Transverse colon (tissue), 4 donors: ENCODE data around the gene EGLN2. TPM values are rescaled to one million over a fixed set of nuclear protein-coding genes. Genes with fewer than 3 reads are reported as not detected.
A peak's percentile ranks its signal among the peaks of the same experiment; 100 is the strongest.

ENCODE experiments used
- DNase-seq: peaks from one replicate; pipeline ENCODE4 v3.0.0-alpha.2; 2019
- H3K27ac ChIP-seq, 4 donors: fragments of 200-600 bp; sonication (generic); 2 replicates each; pipeline ENCODE4 v1.5.1; 2016 to 2018; ENCODE audit warnings: inconsistent platforms in 4 of 4
- H3K27me3 ChIP-seq: fragments of 200-600 bp; sonication (generic); 2 replicates; pipeline ENCODE4 v1.5.1; 2017; ENCODE audit warnings: inconsistent platforms
- H3K36me3 ChIP-seq, 4 donors: fragments of 200-600 bp; sonication (generic); 2 replicates each; pipeline ENCODE4 v1.5.1; 2017 to 2019; ENCODE audit warnings: inconsistent platforms in 4 of 4
- H3K4me1 ChIP-seq, 4 donors: fragments of 200-600 bp; sonication (generic); 2 replicates each; pipeline ENCODE4 v1.5.1; 2017 to 2020; ENCODE audit warnings: inconsistent platforms in 4 of 4
- H3K4me3 ChIP-seq, 4 donors: fragments of 200-600 bp; sonication (generic); 1 replicate in 1 of 4; 2 replicates in 3 of 4; pipeline versions ENCODE4 v1.5.1 to v1.6.1; 2017 to 2019; ENCODE audit warnings: inconsistent platforms in 4 of 4
- H3K9me3 ChIP-seq, 2 donors: fragments of 200-600 bp; sonication (generic); 2 replicates each; pipeline ENCODE4 v1.5.1; 2017 to 2019; ENCODE audit warnings: inconsistent platforms in 2 of 2
- CTCF ChIP-seq, 5 experiments: fragments of 200-600 bp in 3 of 5; fragments of 450-650 bp in 2 of 5; sonication (generic) in 3 of 5; IDR thresholded peaks; 1 replicate in 2 of 5; 2 replicates in 3 of 5; pipeline ENCODE4 v1.5.1; 2016 to 2017; ENCODE audit warnings: antibody characterized with exemption in 5 of 5, inconsistent platforms in 3 of 5, mild to moderate bottlenecking in 2 of 5, moderate library complexity in 1 of 5
- EP300 ChIP-seq: sonication (generic); formaldehyde crosslinking; IDR thresholded peaks from one replicate; pipeline ENCODE4 v1.6.1; 2017; ENCODE audit warnings: antibody characterized with exemption, low read depth
- POLR2A ChIP-seq: fragments of 450-650 bp; IDR thresholded peaks from one replicate; pipeline ENCODE4 v1.6.1; 2016; ENCODE audit warnings: antibody characterized with exemption, mild to moderate bottlenecking, moderate library complexity
- POLR2AphosphoS5 ChIP-seq, 3 donors: sonication (generic); formaldehyde crosslinking; IDR thresholded peaks; one replicate each; pipeline ENCODE4 v1.6.1; 2016; ENCODE audit warnings: antibody characterized with exemption in 3 of 3
- WGBS, 2 donors: methylation state at CpG; one replicate each; pipeline ENCODE4 v1.1.5; 2018; ENCODE audit warnings: low coverage in 1 of 2; 5-methylcytosine and 5-hydroxymethylcytosine counted together
- in situ Hi-C, 4 donors: fragments of 200-750 bp; cut with MboI; loops; one replicate each; pipeline versions ENCODE4 v1.15.0 to v1.15.1; 2017; ENCODE audit warnings: low sequenced_read_pairs in 3 of 4, low pct_ligation_motif_present in 1 of 4, low pct_unique_long_range_greater_than_20kb in 1 of 4
- intact Hi-C: fragments of 100-400 bp; cut with DNase I; formaldehyde crosslinking; loops from one replicate; pipeline ENCODE4 v1.15.1; 2023; ENCODE audit warnings: low total_unique reads
- total RNA-seq, 4 donors: library from RNA; depleted of rRNA; stranded (reverse); fragments of >200 nt; gene quantifications; one replicate each; pipeline ENCODE4 v1.1.0, GENCODE V29; 2016

Gene EGLN2
- total RNA-seq, 4 donors from 2014 or later = 102 to 123 (median 115) TPM

DNA sequence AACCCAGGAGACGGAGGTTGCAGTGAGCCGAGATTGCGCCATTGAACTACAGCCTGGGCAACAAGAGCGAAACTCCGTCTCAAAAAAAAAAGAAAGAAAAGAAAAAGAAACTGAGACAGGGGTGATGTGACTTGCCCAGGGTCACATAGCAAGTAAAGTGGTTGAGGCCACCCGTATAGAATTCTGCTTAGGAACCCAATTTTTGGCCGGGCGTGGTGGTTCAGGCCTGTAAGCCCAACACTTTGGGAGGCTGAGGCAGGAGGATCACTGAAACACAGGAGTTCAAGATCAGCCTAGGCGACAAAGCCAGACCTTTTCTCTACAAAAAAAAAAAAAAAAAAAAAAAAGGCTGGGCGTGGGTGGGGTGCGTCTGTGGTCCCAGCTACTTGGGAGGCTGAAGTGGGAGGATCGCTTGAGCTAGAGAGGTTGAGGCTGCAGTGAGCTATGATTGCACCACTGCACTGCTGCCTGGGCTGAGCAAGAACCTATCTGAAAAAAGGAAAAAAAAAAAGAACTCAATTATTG, 46.7 kb upstream of the EGLN2 start:
- intact Hi-C loops (no loop called here), in situ Hi-C loops (loop anchor here in 1 of 4 donors (5.0 kb wide), 1 partner anchor 35 kb away; the partner anchor contains the start of genes COQ8B and ITPKC)
- peak overlapping the region; percentile 43 to 67 (median 60) for H3K4me3 ChIP-seq
- peaks cover 0 to 3% (median under 1%) of the 10 kb centered on the region in 4 donors for H3K36me3 ChIP-seq
- no peak for TF ChIP-seq POLR2A
- H3K4me1 ChIP-seq = peaks cover 26 to 60% (median 52%) of the 10 kb centered on the region in 4 donors
- peak overlapping the region; percentile 91 to 99 (median 94) for H3K27ac ChIP-seq
- DNase-seq = no peak
- H3K27me3 ChIP-seq = no peaks in the 10 kb centered on the region
- WGBS, 2 donors = 42 to 50% methylated on average over 2 to 12 of the region's 12 CpGs
- no peaks in the 10 kb centered on the region for H3K9me3 ChIP-seq

- DNase-seq = peak; percentile 77
- H3K27me3 ChIP-seq = no peaks in the 10 kb centered on the region
- in situ Hi-C loops = loop anchor here in 1 of 4 donors (5.0 kb wide), 1 partner anchor 37 kb away; the partner anchor contains the start of genes COQ8B and ITPKC
- H3K9me3 ChIP-seq = no peaks in the 10 kb centered on the region
- peak in 1 of 5 experiments; percentile 26 for TF ChIP-seq CTCF (IDR thresholded peaks at IDR 0.05)
- TF ChIP-seq EP300 = no peak
- no peak for TF ChIP-seq POLR2A
- peak in 1 of 3 donors; percentile 48 for TF ChIP-seq POLR2AphosphoS5 (IDR thresholded peaks at IDR 0.05)
- peak overlapping the region; percentile 78 to 90 (median 86) for H3K27ac ChIP-seq
- intact Hi-C loops = no loop called here
- peaks cover 19 to 52% (median 45%) of the 10 kb centered on the region in 4 donors for H3K4me1 ChIP-seq
- H3K4me3 ChIP-seq = peak overlapping the region in 2 of 4 donors; percentile 9 to 33
- 44% methylated on average over 8 to 9 of the region's 9 CpGs for WGBS, 2 donors
- H3K36me3 ChIP-seq = peaks cover 0 to 24% (median 12%) of the 10 kb centered on the region in 4 donors
Measured at GRCh38 chr19:40754611-40755247, 44.3 kb upstream of the EGLN2 start.

DNA sequence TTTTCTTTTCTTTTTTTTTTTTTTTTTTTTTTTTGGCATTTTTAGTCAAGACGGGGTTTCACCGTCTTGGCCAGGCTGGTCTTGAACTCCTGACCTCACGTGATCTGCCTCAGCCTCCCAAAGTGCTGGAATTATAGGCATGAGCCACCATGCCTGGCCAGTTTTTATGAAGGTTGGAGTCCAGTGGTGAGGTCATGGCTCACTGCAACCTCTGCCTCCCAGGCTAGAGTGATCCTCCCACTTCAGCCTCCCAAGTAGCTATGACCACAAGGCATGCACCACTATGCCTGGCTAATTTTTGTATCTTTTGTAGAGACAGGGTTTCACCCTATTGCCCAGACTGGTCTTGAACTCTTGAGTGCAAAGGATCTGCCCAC, 43.8 kb upstream of the EGLN2 start:
- Histone ChIP-seq H3K4me3 (peak overlapping the region in 1 of 4 donors; percentile 33), H3K27ac (peak overlapping the region; percentile 78 to 90 (median 86)), H3K9me3 (no peaks in the 10 kb centered on the region), H3K27me3 (no peaks in the 10 kb centered on the region), H3K4me1 (peaks cover 17 to 48% (median 40%) of the 10 kb centered on the region in 4 donors), H3K36me3 (peaks cover 0 to 29% (median 14%) of the 10 kb centered on the region in 4 donors)
- 68% methylated on average over 3 of the region's 3 CpGs; no CpG with 5 or more reads in 1 of the 2 donors for whole genome bisulfite sequencing, 2 donors
- intact Hi-C loops (no loop called here), in situ Hi-C loops (no loop called here)
- TF ChIP-seq POLR2A (no peak), EP300 (no peak), CTCF (IDR thresholded peaks at IDR 0.05) (no peak), POLR2AphosphoS5 (IDR thresholded peaks at IDR 0.05) (no peak)
- DNase-seq = no peak

DNA sequence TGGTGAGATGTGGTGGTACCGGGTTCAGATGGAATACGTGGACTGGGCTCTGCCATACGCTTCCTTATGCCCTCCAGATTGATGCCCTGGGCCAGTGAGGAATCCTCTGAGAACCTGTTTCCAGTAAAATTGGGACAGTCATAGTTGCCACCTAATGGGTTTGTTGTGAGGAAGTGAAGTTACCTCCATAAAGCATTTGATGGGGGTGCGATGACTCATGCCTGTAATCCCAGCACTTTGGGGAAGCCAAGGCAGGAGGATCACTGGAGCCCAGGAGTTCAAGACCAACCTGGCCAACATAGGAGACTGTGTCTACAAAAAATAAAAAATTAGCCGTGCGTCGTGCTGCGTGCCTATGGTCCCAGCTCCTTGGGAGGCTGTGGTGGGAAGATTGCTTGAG, 43.2 kb upstream of the EGLN2 start:
- no peak for DNase-seq
- 92% methylated on average over 8 of the region's 8 CpGs; no CpG with 5 or more reads in 1 of the 2 donors for WGBS, 2 donors
- intact Hi-C loops (no loop called here), in situ Hi-C loops (no loop called here)
- no peaks in the 10 kb centered on the region for H3K27me3 ChIP-seq
- H3K9me3 ChIP-seq = no peaks in the 10 kb centered on the region
- no peak overlapping the region for H3K4me3 ChIP-seq
- peaks cover 17 to 48% (median 40%) of the 10 kb centered on the region in 4 donors for H3K4me1 ChIP-seq
- H3K27ac ChIP-seq = no peak overlapping the region
- no peak for TF ChIP-seq CTCF (IDR thresholded peaks at IDR 0.05)
- TF ChIP-seq POLR2A = no peak
- no peak for TF ChIP-seq POLR2AphosphoS5 (IDR thresholded peaks at IDR 0.05)
- TF ChIP-seq EP300 = no peak
- peaks cover 0 to 35% (median 17%) of the 10 kb centered on the region in 4 donors for H3K36me3 ChIP-seq
